Measurements from ENCODE around the gene PFKM. TPM values are rescaled to one million over a fixed set of nuclear protein-coding genes. Genes with fewer than 3 reads are reported as not detected.

PFKM gene
- total RNA-seq, 1 experiment from 2014 or later, result 92.4 TPM

DNA sequence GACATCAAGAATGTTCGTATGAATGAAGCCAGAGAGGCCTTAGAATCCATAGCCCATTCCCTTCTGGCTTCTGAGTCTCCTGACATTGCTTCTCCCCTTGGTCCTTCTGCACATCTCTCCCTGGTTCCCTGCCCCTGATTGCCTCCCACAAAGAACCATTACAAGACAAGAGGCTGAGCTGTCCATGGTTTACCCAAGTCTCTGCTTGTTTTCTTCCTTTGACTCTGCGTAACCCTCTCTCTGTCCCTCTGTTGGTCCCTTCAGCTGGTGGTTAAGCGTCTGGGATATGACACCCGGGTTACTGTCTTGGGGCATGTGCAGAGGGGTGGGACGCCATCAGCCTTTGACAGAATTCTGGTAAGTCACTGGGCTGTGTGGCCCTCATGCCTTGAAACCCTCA, 15.9 kb downstream of the PFKM start:
- Histone ChIP-seq H2AFZ (ENCODE audit: low read length) (no peak overlapping the region), H2BK120ac (ENCODE audit: low read depth, low read length, poor library complexity, severe bottlenecking) (no peak overlapping the region), H3K56ac (ENCODE audit: insufficient read length, low read depth, low read length) (no peak overlapping the region), H3K23me2 (ENCODE audit: insufficient read length, low read depth, low read length, poor library complexity, severe bottlenecking) (no peaks in the 10 kb centered on the region), H3K9me3 (ENCODE audit: control insufficient read depth, low read depth, low read length) (no peaks in the 10 kb centered on the region), H2BK5ac (ENCODE audit: insufficient read length, low read length) (no peak overlapping the region), H3K79me1 (ENCODE audit: insufficient read depth, low read depth, low read length, poor library complexity, severe bottlenecking) (no peaks in the 10 kb centered on the region), H4K91ac (ENCODE audit: insufficient read length, low read depth, low read length) (no peak overlapping the region), H2BK15ac (ENCODE audit: low read depth, low read length) (no peak overlapping the region), H3K27me3 (ENCODE audit: insufficient read depth, low read length) (no peaks in the 10 kb centered on the region), H2BK20ac (ENCODE audit: low read depth, low read length, poor library complexity, severe bottlenecking) (no peak overlapping the region), H3K14ac (ENCODE audit: insufficient read depth, low read length) (no peak overlapping the region), H3K4ac (ENCODE audit: low read depth, low read length) (no peak overlapping the region), H3K4me1 (ENCODE audit: insufficient read depth, low read length) (no peaks in the 10 kb centered on the region), H3K27ac (ENCODE audit: insufficient read length, low read depth, low read length) (no peak overlapping the region), H4K8ac (replicated peaks; ENCODE audit: insufficient read length, low read depth, low read length) (no peak overlapping the region), H3K23ac (ENCODE audit: insufficient read length, low read depth, low read length) (no peak overlapping the region), H4K20me1 (ENCODE audit: control insufficient read depth, insufficient read depth, insufficient read length) (no peaks in the 10 kb centered on the region), H3K79me2 (ENCODE audit: insufficient read depth, low read length) (no peaks in the 10 kb centered on the region), H3K4me2 (ENCODE audit: insufficient read depth, insufficient read length, low read length) (no peak overlapping the region), H2AK5ac (ENCODE audit: insufficient read length, low read length) (no peak overlapping the region), H3K9ac (ENCODE audit: extremely low read depth, insufficient read length, low read length) (no peak overlapping the region), H3K18ac (ENCODE audit: insufficient read length, low read depth, low read length) (no peak overlapping the region), H3T11ph (ENCODE audit: low read length) (no peak overlapping the region), H4K5ac (ENCODE audit: insufficient read length, low read depth, low read length) (no peak overlapping the region), H2BK12ac (ENCODE audit: insufficient read length, low read depth, low read length) (no peak overlapping the region)
- Mint-ChIP-seq H3K4me3 (no peak overlapping the region), H3K27me3 (ENCODE audit: low read depth) (no peaks in the 10 kb centered on the region; the same call in 1 of the 2 replicates), H3K36me3 (ENCODE audit: insufficient read depth in 1 of 3, low read depth in 3 of 3) (peaks cover 37 to 86% (median 83%) of the 10 kb centered on the region in 3 experiments), H3K27ac (no peak overlapping the region), H3K4me1 (no peaks in the 10 kb centered on the region), H3K9me3 (no peaks in the 10 kb centered on the region)
- WGBS (ENCODE audit: extremely low coverage, insufficient read length, low lambda C conversion rate), result no CpG with 5 or more reads among the region's 5 CpGs
- TF ChIP-seq CTCF (conservative IDR thresholded peaks at IDR 0.05), result no peak
- DNase-seq, result no peak
